AG09309 (cell line): ENCODE measurements around the gene LTF.

ENCODE experiments used
- DNase-seq: peaks from one replicate; pipeline ENCODE4 v3.0.0-alpha.2; 2010; ENCODE audit warnings: low read depth
- H3K4me3 ChIP-seq: 2 replicates; pipeline ENCODE4 v1.5.1; 2011; ENCODE audit warnings: mild to moderate bottlenecking, low read depth, low read length, moderate library complexity; ENCODE audit not compliant: control insufficient read depth
- TF ChIP-seq, protein P1 (sequence below): IDR thresholded peaks from 2 replicates; pipeline ENCODE4 v1.5.1; 2011; ENCODE audit warnings: mild to moderate bottlenecking, low read depth, low read length, inconsistent platforms; ENCODE audit not compliant: insufficient read depth, control insufficient read depth; ENCODE audit errors: missing control alignments

Gene LTF

DNA sequence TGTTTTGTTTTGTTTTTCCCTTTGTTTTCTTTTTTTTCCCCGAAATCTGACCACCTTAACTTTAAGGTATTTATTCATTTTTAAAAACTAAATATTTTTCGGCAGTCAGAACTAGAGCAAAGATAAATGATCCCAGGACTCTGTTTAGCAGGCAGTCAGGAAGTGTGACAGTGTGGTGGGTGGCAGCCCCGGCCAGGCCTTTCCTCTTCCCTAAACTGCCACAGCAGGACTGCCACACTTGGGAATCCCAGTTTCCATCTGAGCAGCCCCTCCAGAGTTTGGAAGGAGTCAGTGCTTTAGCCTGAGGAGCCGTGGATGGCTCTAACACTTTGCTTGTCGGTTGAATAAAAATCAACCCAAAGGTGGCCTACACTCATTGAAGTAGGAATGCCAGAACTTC lies 50.8 kb downstream of the LTF start:
- TF ChIP-seq, protein P1, sequence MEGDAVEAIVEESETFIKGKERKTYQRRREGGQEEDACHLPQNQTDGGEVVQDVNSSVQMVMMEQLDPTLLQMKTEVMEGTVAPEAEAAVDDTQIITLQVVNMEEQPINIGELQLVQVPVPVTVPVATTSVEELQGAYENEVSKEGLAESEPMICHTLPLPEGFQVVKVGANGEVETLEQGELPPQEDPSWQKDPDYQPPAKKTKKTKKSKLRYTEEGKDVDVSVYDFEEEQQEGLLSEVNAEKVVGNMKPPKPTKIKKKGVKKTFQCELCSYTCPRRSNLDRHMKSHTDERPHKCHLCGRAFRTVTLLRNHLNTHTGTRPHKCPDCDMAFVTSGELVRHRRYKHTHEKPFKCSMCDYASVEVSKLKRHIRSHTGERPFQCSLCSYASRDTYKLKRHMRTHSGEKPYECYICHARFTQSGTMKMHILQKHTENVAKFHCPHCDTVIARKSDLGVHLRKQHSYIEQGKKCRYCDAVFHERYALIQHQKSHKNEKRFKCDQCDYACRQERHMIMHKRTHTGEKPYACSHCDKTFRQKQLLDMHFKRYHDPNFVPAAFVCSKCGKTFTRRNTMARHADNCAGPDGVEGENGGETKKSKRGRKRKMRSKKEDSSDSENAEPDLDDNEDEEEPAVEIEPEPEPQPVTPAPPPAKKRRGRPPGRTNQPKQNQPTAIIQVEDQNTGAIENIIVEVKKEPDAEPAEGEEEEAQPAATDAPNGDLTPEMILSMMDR: no peak
- no peak overlapping the region for H3K4me3 ChIP-seq
- DNase-seq: no peak

DNA sequence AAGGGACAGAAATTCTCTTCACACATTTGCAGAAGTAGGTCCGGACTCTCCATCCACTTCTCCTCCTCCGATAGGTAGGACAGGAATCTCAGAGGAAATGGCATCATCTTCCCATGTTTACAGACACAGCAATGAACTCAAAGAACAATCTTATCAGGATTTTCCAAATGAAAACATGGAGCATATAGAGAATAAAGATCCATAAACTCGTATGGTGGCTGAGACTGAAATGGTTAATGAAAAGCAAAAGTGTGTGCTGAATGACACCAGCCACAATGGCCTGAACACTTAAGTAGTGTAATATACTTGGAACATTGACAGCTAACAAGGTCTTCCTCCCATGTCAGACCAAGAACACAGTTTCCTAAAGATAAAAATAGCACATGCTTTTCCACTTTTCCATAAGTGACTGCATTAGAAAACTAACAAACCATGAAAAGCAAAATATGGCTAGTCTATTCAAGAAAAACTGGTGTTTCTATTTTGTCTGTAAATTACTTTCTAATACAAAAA lies 51.9 kb downstream of the LTF start:
- no peak overlapping the region for H3K4me3 ChIP-seq
- DNase-seq: no peak
- TF ChIP-seq, protein P1: no peak

DNA sequence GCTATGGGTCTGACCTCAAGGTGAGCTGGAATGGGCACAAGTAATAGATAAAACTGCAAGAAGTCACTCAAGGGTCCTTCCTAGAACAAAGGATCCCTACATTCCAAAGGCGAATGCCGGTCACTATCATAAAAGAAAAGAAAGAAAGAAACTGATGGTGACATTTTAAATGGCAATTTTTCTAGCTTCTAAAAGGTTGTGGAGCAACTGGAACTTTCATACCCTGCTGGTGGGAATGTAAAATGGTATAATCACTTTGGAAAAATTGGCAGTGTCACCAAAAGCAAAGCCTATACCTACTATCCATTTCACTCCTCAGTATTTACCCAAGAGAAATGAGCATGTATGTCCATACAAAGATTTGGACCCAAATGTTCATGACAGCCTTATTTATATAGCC lies 53.4 kb downstream of the LTF start:
- TF ChIP-seq, protein P1: peak; percentile 8
- no peak for DNase-seq
- H3K4me3 ChIP-seq: no peak overlapping the region

DNA sequence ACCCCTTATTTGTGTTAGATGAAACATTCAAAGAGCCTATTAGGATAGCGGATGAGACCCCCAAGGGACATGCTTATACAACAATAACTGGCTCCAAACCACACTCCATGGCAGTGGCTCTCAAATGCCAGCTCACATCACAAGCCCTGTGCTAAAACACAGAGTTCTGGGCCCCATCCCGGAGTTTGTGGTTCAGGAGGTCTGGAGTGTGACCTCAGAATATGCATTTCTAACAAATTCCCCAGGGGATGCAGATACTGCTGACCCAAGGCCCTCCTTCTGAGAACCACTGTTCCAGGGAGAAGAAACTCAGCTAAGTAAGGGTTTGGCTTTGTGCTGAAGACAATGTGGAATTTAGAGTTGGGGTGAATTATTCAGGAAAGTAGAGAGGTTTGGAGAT lies 54.0 kb downstream of the LTF start:
- no peak for DNase-seq
- TF ChIP-seq, protein P1: no peak

DNA sequence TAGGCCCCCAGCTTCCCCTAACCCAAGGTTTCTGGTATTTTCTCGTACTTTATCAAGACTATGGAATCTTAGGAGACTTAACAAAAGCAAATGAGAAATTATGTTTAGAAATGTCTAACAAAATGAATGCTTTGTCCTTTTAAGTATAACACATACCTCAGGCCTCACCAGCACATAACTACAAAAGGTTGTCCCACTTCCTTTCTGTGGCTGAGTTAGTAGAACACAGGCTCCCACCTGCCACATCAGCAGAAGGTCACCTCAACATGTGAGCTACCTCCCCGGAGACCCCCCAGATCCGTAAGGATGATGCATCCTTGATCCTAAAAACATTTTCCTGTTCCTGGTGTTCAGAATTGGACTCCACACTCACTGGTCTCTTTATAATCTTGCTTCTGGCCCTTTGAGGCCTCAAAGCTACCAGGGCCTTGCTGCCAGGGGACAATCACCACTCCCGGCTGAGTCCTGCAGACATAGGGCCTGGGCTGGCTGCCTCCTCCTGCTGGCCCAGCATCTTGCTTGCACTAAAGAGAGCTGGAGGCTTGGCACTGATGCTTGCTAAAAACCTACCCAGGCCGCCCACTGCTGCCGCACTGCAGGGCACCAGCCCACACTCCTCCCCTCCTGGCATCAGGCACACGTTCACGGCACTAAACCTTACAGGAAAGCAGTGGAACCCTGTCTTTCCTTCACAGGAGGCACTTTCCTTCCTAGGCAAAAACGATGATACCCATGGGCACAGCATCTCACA lies 54.8 kb downstream of the LTF start:
- no peak for DNase-seq
- no peak overlapping the region for H3K4me3 ChIP-seq
- TF ChIP-seq, protein P1: no peak

More for the DNA sequence above, 54.0 kb downstream of the LTF start:
- no peak overlapping the region for H3K4me3 ChIP-seq

DNA sequence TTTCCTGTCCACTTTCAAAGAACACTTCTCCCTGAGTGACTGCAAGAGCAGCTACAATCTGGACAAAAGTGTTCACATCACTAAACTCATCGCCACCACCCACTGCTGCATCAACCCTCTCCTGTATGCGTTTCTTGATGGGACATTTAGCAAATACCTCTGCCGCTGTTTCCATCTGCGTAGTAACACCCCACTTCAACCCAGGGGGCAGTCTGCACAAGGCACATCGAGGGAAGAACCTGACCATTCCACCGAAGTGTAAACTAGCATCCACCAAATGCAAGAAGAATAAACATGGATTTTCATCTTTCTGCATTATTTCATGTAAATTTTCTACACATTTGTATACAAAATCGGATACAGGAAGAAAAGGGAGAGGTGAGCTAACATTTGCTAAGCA lies 55.9 kb downstream of the LTF start:
- DNase-seq: no peak
- TF ChIP-seq, protein P1: no peak
- no peak overlapping the region for H3K4me3 ChIP-seq

DNA sequence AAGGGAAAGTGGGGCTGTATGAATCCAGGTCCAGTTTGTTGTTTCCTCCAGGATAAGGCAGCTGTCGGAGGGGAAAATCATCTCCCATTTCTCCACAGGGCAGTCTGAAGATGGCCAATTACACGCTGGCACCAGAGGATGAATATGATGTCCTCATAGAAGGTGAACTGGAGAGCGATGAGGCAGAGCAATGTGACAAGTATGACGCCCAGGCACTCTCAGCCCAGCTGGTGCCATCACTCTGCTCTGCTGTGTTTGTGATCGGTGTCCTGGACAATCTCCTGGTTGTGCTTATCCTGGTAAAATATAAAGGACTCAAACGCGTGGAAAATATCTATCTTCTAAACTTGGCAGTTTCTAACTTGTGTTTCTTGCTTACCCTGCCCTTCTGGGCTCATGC lies 56.7 kb downstream of the LTF start:
- H3K4me3 ChIP-seq: no peak overlapping the region
- TF ChIP-seq, protein P1: no peak
- no peak for DNase-seq
